ENCODE data around the gene PTPRM.
"Not testable (repeated sequence)": the region's sequence is repeated elsewhere in the genome, so short reads cannot be mapped to it uniquely, and the experiment has no call there.

Gene PTPRM

DNA sequence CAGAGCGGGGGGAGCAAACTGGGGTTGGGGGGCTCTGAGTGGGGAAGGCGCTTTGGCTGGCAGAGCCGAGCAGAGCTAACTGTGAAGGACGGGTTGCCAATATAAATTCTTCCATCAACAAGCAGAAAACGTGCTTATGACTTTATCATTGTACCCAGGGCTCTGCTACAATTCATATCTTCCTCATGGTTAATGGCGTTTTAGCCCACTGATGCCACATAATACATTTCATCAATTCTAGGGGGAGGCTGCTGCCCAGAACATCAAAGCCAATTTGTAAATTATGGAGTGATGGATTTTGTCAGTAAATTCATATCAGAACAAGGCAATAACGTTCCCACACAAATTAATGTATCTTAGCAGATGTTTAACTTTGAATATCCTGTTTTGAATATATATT, 866.7 kb downstream of the PTPRM start:
- DNase-seq (ENCODE audit: low read depth) = no peak

DNA sequence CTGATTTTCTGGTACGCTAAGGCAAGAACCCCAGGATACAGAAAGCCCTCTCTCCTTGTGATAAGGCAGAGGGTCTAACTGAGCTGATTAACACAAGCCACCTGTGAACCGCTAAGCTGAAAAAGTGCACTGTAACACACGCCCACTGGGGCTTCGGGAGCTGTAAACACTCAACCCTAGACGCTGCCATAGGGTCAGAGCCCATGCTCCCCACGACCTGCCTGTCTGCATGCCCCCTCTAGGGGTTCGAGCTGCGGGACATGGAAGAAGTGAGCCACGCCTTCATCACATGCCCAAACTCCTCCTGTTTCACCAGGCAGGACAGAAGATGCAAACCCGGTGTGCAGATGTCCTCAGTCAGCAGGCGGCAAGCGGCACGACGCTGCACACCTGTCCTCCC, 868.3 kb downstream of the PTPRM start:
- DNase-seq (ENCODE audit: low read depth) = no peak

DNA sequence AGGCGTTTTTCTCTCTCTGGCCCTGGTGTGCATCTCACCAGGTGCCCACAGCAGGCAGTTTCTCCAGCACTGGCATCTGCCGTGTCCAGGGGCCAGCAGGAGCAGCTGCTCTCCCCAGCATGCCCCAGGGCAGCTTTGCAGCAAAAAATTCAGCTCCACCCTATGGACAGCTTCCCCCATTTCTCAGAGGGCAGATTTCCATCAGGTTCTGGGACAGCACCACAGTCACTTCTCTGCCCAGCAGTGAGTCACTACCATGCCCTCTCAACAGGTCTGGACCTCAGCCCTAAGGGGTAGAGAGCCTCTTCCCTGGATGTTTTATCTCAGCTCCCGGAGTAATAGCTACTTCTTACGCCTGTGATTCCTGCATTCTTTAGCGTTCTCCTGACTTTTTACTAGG, 871.9 kb downstream of the PTPRM start:
- no peak for DNase-seq (ENCODE audit: low read depth)

- DNase-seq (ENCODE audit: low read depth) = no peak
These were observed 876.4 kb downstream of the PTPRM start for GRCh38 chr18:8443505-8443904.

DNA sequence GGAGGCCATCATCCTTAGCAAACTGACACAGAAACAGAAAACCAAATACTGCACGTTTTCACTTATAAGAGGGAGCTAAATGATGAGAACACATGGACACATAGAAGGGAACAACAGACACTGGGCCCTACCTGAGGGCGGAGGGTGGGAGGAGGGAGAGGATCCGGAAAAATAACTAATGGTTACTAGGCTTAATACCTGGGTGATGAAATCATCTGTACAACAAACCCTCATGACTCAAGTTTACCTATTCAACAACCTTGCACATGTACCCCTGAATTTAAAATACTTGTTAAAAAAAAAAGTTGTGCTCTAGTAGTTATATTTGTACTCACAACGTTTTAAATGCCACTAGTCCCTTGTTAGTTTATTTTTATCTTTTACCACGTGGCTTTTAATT, 879.8 kb downstream of the PTPRM start:
- not testable (repeated sequence) for DNase-seq (ENCODE audit: low read depth)

- DNase-seq (ENCODE audit: low read depth) = no peak
These were observed 881.0 kb downstream of the PTPRM start for GRCh38 chr18:8448130-8448529.

DNA sequence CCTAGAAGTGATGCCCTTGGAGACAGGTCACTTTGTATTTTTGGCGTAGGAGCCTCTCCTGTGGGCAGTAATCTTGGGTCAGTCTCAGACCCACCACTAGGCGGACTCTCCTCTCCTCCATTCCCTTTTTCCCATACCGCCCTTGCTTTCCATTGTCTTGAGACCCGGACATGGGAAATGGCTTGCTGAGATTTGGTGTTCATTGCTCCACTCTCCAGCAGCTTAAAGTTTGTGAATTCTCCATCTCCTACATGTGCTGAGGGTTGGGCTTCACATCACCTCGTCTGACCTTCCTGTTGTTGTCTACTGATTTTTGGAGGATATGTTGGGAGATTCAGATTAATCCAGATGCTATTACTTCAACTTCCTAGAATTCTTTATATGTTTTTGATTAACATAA, 882.9 kb downstream of the PTPRM start:
- DNase-seq (ENCODE audit: low read depth) = no peak

DNA sequence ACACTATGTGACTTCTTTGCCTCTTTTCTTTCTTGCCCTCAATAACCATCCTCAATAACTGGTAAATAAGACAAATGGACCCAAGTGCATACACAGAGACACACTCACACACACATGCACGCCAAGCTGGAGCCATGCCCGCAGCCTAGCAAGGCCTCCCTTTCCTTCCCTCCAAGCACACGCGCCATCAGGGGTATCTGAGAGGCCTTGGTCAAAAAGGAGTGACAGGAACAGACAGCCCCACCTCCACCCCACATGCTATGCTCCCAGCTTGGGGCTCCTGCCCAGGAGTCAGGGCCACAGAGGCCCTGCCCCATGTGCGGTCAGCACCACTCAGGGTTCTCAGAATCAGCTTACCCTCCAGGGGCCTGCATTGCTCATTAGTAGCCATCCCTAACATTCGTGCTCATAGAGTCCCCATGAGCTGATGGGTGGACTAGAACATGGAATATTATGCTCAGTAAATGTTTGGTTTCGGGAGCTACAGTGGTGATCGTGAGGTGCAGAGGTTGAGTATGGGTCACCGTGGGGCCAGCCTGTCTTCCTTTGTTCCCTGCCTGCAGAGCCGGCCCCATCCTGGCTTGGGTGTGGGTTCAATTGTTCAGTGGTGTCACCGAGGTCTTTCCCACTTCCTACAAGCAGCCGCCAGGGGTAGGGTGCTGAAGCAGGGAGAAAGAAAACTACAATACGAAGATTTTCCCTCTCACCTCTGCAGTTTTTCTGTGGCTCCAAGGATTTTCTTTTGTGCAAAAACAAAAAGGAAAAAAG, 884.0 kb downstream of the PTPRM start:
- DNase-seq (ENCODE audit: low read depth) = no peak

DNA sequence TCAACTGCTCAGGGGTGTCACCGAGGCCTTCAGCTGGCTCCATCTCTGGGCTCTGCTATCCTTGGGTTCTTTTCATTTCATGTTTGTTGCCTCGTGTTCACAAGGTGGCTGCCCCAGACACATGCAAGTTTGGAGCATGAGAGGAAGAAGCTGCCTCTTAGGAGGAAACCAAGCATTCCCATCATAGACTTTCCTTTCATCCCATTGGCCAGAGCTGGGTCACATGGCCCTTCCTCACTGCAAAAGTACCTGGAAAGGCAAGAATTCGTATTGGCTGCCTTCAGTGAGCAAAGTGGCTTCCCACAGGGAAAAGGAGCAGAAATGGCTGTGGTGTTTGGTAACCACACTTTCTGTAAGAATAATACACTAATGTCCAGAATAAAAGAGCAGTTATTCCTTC, 886.4 kb downstream of the PTPRM start:
- no peak for DNase-seq (ENCODE audit: low read depth)

DNA sequence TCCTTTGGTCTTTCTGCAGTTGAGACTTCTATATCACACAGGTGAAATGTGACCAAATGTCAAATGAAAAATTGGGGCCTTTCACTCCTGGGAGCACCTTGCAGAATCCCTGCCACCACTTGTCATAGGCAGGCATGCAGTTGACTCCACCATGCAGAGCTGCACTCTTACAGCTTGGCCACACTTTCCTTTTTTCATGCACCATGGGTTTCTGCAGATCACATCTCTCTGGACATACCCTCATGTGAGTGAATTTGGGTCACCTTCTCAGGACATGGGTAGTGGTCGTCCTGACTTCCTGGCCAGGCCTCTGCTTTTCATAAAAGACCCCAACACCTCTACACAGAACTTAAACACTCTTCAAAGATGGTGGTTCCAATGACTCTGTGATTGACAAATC, 887.0 kb downstream of the PTPRM start:
- DNase-seq (ENCODE audit: low read depth) = no peak

DNA sequence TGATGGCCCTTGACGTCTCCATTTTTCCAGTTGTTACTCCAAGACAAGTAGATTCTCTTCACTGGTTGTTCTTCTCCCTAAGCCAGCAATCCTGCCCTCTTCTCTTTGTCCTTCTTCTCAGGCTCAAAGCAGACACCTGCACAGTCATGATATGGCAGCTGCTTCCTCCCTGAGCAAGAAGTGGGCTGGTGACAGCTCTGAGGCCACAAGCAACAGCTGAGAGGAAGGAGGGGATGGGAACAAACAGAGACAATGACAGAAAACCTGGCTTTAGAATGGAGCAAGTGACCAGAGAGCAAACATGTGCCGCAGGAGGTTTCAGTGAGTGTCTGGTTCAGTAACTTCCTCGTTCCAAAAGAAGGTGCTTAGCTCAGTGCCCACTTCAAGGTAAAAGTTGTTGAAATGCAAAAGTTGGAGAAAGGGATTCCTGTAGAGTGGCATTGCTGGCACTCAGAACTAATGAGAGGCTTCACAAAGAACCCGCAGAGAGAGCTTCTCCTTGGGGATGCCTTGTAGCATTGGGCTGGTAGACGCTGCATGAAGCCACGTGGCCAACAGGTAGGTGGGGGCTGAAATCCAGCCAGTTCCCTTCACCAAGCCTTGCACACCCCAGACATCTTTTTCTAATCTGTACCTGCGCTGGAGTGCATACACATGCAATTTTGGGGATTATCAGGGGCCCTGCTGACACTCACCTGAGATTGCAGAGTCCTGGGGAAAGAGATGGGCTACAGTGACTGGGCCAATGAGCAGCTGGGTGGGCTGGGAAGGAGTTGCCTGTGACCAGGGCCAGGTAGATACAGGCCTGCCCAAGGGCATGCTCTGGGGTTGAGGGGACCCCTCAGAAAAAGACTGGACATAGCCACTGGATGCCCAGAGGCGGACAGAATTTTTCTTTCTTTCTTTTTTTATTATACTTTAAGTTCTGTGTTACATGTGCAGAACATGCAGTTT, 888.8 kb downstream of the PTPRM start:
- DNase-seq (ENCODE audit: low read depth) = no peak
